ENCODE data around the gene XPOT. TPM values are rescaled to one million over a fixed set of nuclear protein-coding genes. Genes with fewer than 3 reads are reported as not detected.
A peak's percentile ranks its signal among the peaks of the same experiment; 100 is the strongest.

XPOT gene
- total RNA-seq, 2 experiments from 2014 or later: 88.2 to 93.4 TPM

GRCh38 chr12:64486657-64487056 is 82.5 kb downstream of the XPOT start:
- POLR2A ChIA-PET: no interaction called here
- Mint-ChIP-seq H3K27me3 (no peaks in the 10 kb centered on the region), H3K9me3 (no peaks in the 10 kb centered on the region), H3K36me3 (ENCODE audit: low read depth) (peaks cover 35% of the 10 kb centered on the region), H3K4me1 (peaks cover 8% of the 10 kb centered on the region), H3K27ac (no peak overlapping the region), H3K4me3 (no peak overlapping the region)
- no peak for DNase-seq
- CTCF ChIA-PET: no interaction called here

- Mint-ChIP-seq H3K36me3 (ENCODE audit: low read depth) (peaks cover 38% of the 10 kb centered on the region), H3K27ac (peak overlapping the region; percentile 60), H3K4me3 (no peak overlapping the region), H3K4me1 (peaks cover 19% of the 10 kb centered on the region), H3K27me3 (no peaks in the 10 kb centered on the region), H3K9me3 (no peaks in the 10 kb centered on the region)
- ChIA-PET CTCF (interaction anchor here (0.8 to 1.0 kb wide), 2 partner anchors 15 to 16 kb away, joined by 3 to 4 read pairs; no protein-coding TSS in a partner anchor), POLR2A (no interaction called here)
- DNase-seq: no peak
Measured at GRCh38 chr12:64491718-64492117, 87.5 kb downstream of the XPOT start.

GRCh38 chr12:64493513-64493912 is 89.3 kb downstream of the XPOT start:
- Mint-ChIP-seq H3K4me3 (no peak overlapping the region), H3K27ac (no peak overlapping the region), H3K4me1 (peaks cover 18% of the 10 kb centered on the region), H3K36me3 (ENCODE audit: low read depth) (peaks cover 43% of the 10 kb centered on the region), H3K27me3 (no peaks in the 10 kb centered on the region), H3K9me3 (no peaks in the 10 kb centered on the region)
- DNase-seq: no peak
- POLR2A ChIA-PET: no interaction called here
- CTCF ChIA-PET: interaction anchor here (0.6 kb wide), 1 partner anchor 151 kb away, joined by 3 read pairs; no protein-coding TSS in a partner anchor

- DNase-seq: no peak
- no peaks in the 10 kb centered on the region for H3K27me3 Mint-ChIP-seq
- H3K9me3 Mint-ChIP-seq: no peaks in the 10 kb centered on the region
- peaks cover 45% of the 10 kb centered on the region for H3K36me3 Mint-ChIP-seq (ENCODE audit: low read depth)
- POLR2A ChIA-PET: no interaction called here
- H3K4me1 Mint-ChIP-seq: peaks cover 13% of the 10 kb centered on the region
- no peak overlapping the region for H3K4me3 Mint-ChIP-seq
- CTCF ChIA-PET: interaction anchor here (0.6 kb wide), 1 partner anchor 631 kb away, joined by 3 read pairs; no protein-coding TSS in a partner anchor
- H3K27ac Mint-ChIP-seq: peak overlapping the region; percentile 19
Measured at GRCh38 chr12:64494998-64495729, 91.0 kb downstream of the XPOT start.

GRCh38 chr12:64496839-64497400 is 92.7 kb downstream of the XPOT start:
- ChIA-PET POLR2A (no interaction called here), CTCF (no interaction called here)
- DNase-seq: no peak
- Mint-ChIP-seq H3K9me3 (no peaks in the 10 kb centered on the region), H3K4me3 (no peak overlapping the region), H3K27ac (no peak overlapping the region), H3K36me3 (ENCODE audit: low read depth) (peaks cover 43% of the 10 kb centered on the region), H3K27me3 (no peaks in the 10 kb centered on the region), H3K4me1 (peaks cover 8% of the 10 kb centered on the region)

- CTCF ChIA-PET: interaction anchor here (0.6 kb wide), 1 partner anchor 283 kb away, joined by 3 read pairs; no protein-coding TSS in a partner anchor
- H3K4me1 Mint-ChIP-seq: peaks cover 8% of the 10 kb centered on the region
- H3K9me3 Mint-ChIP-seq: no peaks in the 10 kb centered on the region
- H3K4me3 Mint-ChIP-seq: no peak overlapping the region
- no peak overlapping the region for H3K27ac Mint-ChIP-seq
- DNase-seq: no peak
- POLR2A ChIA-PET: no interaction called here
- peaks cover 43% of the 10 kb centered on the region for H3K36me3 Mint-ChIP-seq (ENCODE audit: low read depth)
- H3K27me3 Mint-ChIP-seq: no peaks in the 10 kb centered on the region
Measured at GRCh38 chr12:64497484-64497883, 93.3 kb downstream of the XPOT start.

- ChIA-PET CTCF (interaction anchor here (0.6 kb wide), 1 partner anchor 284 kb away, joined by 3 read pairs; no protein-coding TSS in a partner anchor), POLR2A (no interaction called here)
- no peak overlapping the region for H3K4me3 Mint-ChIP-seq
- peaks cover 45% of the 10 kb centered on the region for H3K36me3 Mint-ChIP-seq (ENCODE audit: low read depth)
- H3K27me3 Mint-ChIP-seq: no peaks in the 10 kb centered on the region
- no peak for DNase-seq
- H3K27ac Mint-ChIP-seq: no peak overlapping the region
- peaks cover 8% of the 10 kb centered on the region for H3K4me1 Mint-ChIP-seq
- H3K9me3 Mint-ChIP-seq: no peaks in the 10 kb centered on the region
Measured at GRCh38 chr12:64497903-64498302, 93.7 kb downstream of the XPOT start.

- Mint-ChIP-seq H3K4me3 (no peak overlapping the region), H3K36me3 (ENCODE audit: low read depth) (peaks cover 36% of the 10 kb centered on the region), H3K27ac (no peak overlapping the region), H3K27me3 (no peaks in the 10 kb centered on the region), H3K9me3 (no peaks in the 10 kb centered on the region), H3K4me1 (peaks cover under 1% of the 10 kb centered on the region)
- ChIA-PET CTCF (no interaction called here), POLR2A (no interaction called here)
- DNase-seq: no peak
Measured at GRCh38 chr12:64500394-64500793, 96.2 kb downstream of the XPOT start.

Other genes starting within 250 kb of the XPOT start
- gene KICS2, start 182.1 kb upstream of the XPOT start, total RNA-seq: 1 to 10 TPM; 8.4 to 8.7 TPM
- not detected for gene C12orf56, start 13.6 kb upstream of the XPOT start, total RNA-seq
- gene TBK1, start 47.7 kb downstream of the XPOT start, total RNA-seq: 10 to 100 TPM; 22.7 to 24.1 TPM
- gene RASSF3, start 206.1 kb downstream of the XPOT start, total RNA-seq: 100 to 1,000 TPM; 114 to 115 TPM

Data from activated CD4-positive, alpha-beta T cell treated with anti-CD3 and anti-CD28 coated beads, Interleukin-2, amount 10 ng/mL, durations not matched to agents 7 days and 5 days (primary cell).